ENCODE measurements around the gene DR1.

- TF ChIP-seq EZH2phosphoT487 (IDR thresholded peaks at IDR 0.05; ENCODE audit: insufficient read depth, low read depth) (no peak), EZH2 (IDR thresholded peaks at IDR 0.05; ENCODE audit: insufficient read depth, poor library complexity, severe bottlenecking) (no peak)
Observed at GRCh38 chr1:93354749-93355148, 9.0 kb downstream of the DR1 start.
